ENCODE results near the gene RARRES1. TPM values are rescaled to one million over a fixed set of nuclear protein-coding genes. Genes with fewer than 3 reads are reported as not detected.

The RARRES1 gene
- total RNA-seq, 1 experiment from 2014 or later, result 0.35 TPM

GRCh38 chr3:158735296-158736033, 3.2 kb upstream of the RARRES1 start (continued):
- TF ChIP-seq ATF6 (CRISPR knock-in tag; IDR thresholded peaks at IDR 0.05) (no peak), RELA (CRISPR knock-in tag; IDR thresholded peaks at IDR 0.05; ENCODE audit: borderline replicate concordance) (no peak), SP1 (CRISPR knock-in tag; conservative IDR thresholded peaks at IDR 0.05) (no peak), ATF1 (CRISPR knock-in tag; IDR thresholded peaks at IDR 0.05) (no peak), MXD4 (CRISPR knock-in tag; IDR thresholded peaks at IDR 0.05; ENCODE audit: borderline replicate concordance) (no peak)

GRCh38 chr3:158733656-158734055, 1.4 kb upstream of the RARRES1 start:
- peaks cover 12% of the 10 kb centered on the region for H3K36me3 Mint-ChIP-seq
- H3K4me1 Mint-ChIP-seq, result peaks cover 5% of the 10 kb centered on the region
- peaks cover 14% of the 10 kb centered on the region for H3K9me3 Mint-ChIP-seq
- H3K27ac Mint-ChIP-seq, result no peak overlapping the region
- H3K27me3 Mint-ChIP-seq (ENCODE audit: low read depth), result peaks cover 23% of the 10 kb centered on the region
- ATAC-seq (no peak), DNase-seq (ENCODE audit: low spot score) (no peak)
- POLR2A ChIA-PET, result no interaction called here
- CTCF ChIA-PET, result no interaction called here
- H3K4me3 Mint-ChIP-seq, result no peak overlapping the region
- TF ChIP-seq JAZF1 (CRISPR knock-in tag; IDR thresholded peaks at IDR 0.05), result no peak
- TF ChIP-seq MXD4 (CRISPR knock-in tag; IDR thresholded peaks at IDR 0.05; ENCODE audit: borderline replicate concordance), result no peak
- TF ChIP-seq FOXP4 (CRISPR knock-in tag; IDR thresholded peaks at IDR 0.05), result no peak
- no peak for TF ChIP-seq IRF1 (CRISPR knock-in tag; IDR thresholded peaks at IDR 0.05)
- no peak for TF ChIP-seq USF1 (CRISPR knock-in tag; IDR thresholded peaks at IDR 0.05)
- no peak for TF ChIP-seq ZNF281 (CRISPR knock-in tag; IDR thresholded peaks at IDR 0.05)
- no peak for TF ChIP-seq CREM (CRISPR knock-in tag; IDR thresholded peaks at IDR 0.05)
- TF ChIP-seq FOXK1 (CRISPR knock-in tag; IDR thresholded peaks at IDR 0.05), result no peak
- no peak for TF ChIP-seq ELF4 (CRISPR knock-in tag; IDR thresholded peaks at IDR 0.05; ENCODE audit: low read depth)
- no peak for TF ChIP-seq ZNF671 (CRISPR knock-in tag; IDR thresholded peaks at IDR 0.05)
- no peak for TF ChIP-seq ERG (CRISPR knock-in tag; IDR thresholded peaks at IDR 0.05)
- TF ChIP-seq ZNF232 (CRISPR knock-in tag; IDR thresholded peaks at IDR 0.05), result no peak
- no peak for TF ChIP-seq CREB1 (CRISPR knock-in tag; IDR thresholded peaks at IDR 0.05)
- no peak for TF ChIP-seq TCF7 (CRISPR knock-in tag; IDR thresholded peaks at IDR 0.05; ENCODE audit: low read depth)
- no peak for TF ChIP-seq ZNF396 (CRISPR knock-in tag; IDR thresholded peaks at IDR 0.05; ENCODE audit: borderline replicate concordance)
- no peak for TF ChIP-seq ZBTB21 (CRISPR knock-in tag; IDR thresholded peaks at IDR 0.05; ENCODE audit: borderline replicate concordance)
